Uterus (tissue), 4 donors: ENCODE results near the gene ZNF107. TPM values are rescaled to one million over a fixed set of nuclear protein-coding genes. Genes with fewer than 3 reads are reported as not detected.

Experiments
- DNase-seq, 2 donors: peaks; one replicate each; pipeline ENCODE4 v3.0.0-alpha.2; 2019 to 2020
- H3K27ac ChIP-seq, 2 donors: fragments of 200-600 bp; sonication (generic); 1 replicate in 1 of 2; 2 replicates in 1 of 2; pipeline ENCODE4 v1.5.1; 2016 to 2018
- H3K27me3 ChIP-seq, 2 donors: fragments of 200-600 bp; sonication (generic); one replicate each; pipeline ENCODE4 v1.5.1; 2018 to 2019; ENCODE audit warnings: control low read depth in 1 of 2
- H3K36me3 ChIP-seq, 2 donors: fragments of 200-600 bp; sonication (generic); one replicate each; pipeline ENCODE4 v1.5.1; 2019; ENCODE audit warnings: control low read depth in 1 of 2
- H3K4me1 ChIP-seq, 2 donors: fragments of 200-600 bp; sonication (generic); one replicate each; pipeline ENCODE4 v1.5.1; 2018 to 2019; ENCODE audit warnings: control low read depth in 1 of 2
- H3K4me3 ChIP-seq, 2 donors: fragments of 200-600 bp; sonication (generic); 1 replicate in 1 of 2; 2 replicates in 1 of 2; pipeline ENCODE4 v1.5.1; 2018 to 2019; ENCODE audit warnings: mild to moderate bottlenecking in 1 of 2
- H3K9me3 ChIP-seq, 2 donors: fragments of 200-600 bp; sonication (generic); one replicate each; pipeline ENCODE4 v1.5.1; 2019; ENCODE audit warnings: control low read depth in 1 of 2
- POLR2A ChIP-seq, 2 donors: fragments of 450-650 bp; IDR thresholded peaks; one replicate each; pipeline ENCODE4 v1.6.1; 2016; ENCODE audit warnings: antibody characterized with exemption in 2 of 2, mild to moderate bottlenecking in 1 of 2, moderate library complexity in 1 of 2
- intact Hi-C: fragments of 100-400 bp; cut with DNase I; formaldehyde crosslinking; loops from one replicate; pipeline ENCODE4 v1.15.1; 2023; ENCODE audit warnings: low total_unique reads
- total RNA-seq, 4 donors: library from RNA; depleted of rRNA in 3 of 4; stranded (reverse); fragments of >200 nt in 3 of 4; gene quantifications; one replicate each; pipeline versions ENCODE4 v1.1.0 to v1.2.4, GENCODE V29; 2014 to 2023
- TF ChIP-seq, protein P1 (sequence below), 4 experiments: fragments of 200-600 bp in 2 of 4; fragments of 450-650 bp in 2 of 4; sonication (generic) in 2 of 4; IDR thresholded peaks; one replicate each; pipeline ENCODE4 v1.5.1; 2016 to 2019; ENCODE audit warnings: antibody characterized with exemption in 4 of 4, mild to moderate bottlenecking in 2 of 4, moderate library complexity in 1 of 4
- donor health status: DM: yes; HTN: yes; CAD: no.

ZNF107 gene
- total RNA-seq, 4 donors from 2014 or later, result 1.8 to 17.1 (median 7.2) TPM

DNA sequence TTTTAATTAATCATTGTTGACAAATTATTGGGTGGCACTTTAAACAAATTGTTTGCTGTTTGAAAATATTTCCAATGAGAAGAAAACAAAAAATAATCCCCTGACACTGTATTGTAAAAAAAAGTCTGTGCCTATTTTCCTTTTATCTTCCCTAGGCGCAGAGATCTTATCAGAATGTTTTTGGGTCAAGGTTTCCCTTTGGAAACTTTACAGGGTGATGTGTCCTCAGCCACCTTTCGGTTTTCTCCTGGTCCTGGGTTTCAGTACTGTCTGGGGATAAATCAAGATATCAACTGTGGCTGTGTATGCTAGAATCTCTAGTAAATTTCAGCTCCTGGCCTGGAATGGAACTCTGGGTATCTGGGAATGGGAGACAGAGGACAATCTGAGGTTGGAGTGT, 1.4 kb downstream of the ZNF107 start:
- TF ChIP-seq, protein P1, sequence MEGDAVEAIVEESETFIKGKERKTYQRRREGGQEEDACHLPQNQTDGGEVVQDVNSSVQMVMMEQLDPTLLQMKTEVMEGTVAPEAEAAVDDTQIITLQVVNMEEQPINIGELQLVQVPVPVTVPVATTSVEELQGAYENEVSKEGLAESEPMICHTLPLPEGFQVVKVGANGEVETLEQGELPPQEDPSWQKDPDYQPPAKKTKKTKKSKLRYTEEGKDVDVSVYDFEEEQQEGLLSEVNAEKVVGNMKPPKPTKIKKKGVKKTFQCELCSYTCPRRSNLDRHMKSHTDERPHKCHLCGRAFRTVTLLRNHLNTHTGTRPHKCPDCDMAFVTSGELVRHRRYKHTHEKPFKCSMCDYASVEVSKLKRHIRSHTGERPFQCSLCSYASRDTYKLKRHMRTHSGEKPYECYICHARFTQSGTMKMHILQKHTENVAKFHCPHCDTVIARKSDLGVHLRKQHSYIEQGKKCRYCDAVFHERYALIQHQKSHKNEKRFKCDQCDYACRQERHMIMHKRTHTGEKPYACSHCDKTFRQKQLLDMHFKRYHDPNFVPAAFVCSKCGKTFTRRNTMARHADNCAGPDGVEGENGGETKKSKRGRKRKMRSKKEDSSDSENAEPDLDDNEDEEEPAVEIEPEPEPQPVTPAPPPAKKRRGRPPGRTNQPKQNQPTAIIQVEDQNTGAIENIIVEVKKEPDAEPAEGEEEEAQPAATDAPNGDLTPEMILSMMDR (IDR thresholded peaks at IDR 0.05), result no peak
- no peak for TF ChIP-seq POLR2A (IDR thresholded peaks at IDR 0.05)
- intact Hi-C loops, result no loop called here
- no peak for DNase-seq
- H3K4me1 ChIP-seq, result no peaks in the 10 kb centered on the region
- no peaks in the 10 kb centered on the region for H3K9me3 ChIP-seq
- H3K27me3 ChIP-seq, result no peaks in the 10 kb centered on the region
- no peak overlapping the region for H3K4me3 ChIP-seq
- no peaks in the 10 kb centered on the region for H3K36me3 ChIP-seq
- H3K27ac ChIP-seq, result no peak overlapping the region

DNA sequence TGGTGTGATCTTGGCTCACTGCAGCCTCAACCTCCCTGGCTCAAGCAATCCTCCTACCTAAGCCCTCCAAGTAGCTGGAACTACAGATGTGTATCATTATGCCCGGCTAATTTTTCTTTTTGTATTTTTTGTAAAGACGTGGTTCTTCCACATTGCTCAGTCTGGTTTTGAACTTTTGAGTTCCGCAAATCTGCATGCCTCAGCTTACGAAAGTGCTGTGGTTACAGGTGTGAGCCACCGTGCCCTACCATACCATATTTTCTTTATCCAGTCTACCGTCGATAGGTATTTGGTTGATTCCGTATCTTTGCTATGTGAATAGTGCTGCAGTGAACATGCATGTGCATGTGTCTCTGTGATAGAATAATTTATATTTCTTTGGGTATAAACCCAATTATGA, 6.5 kb downstream of the ZNF107 start:
- Histone ChIP-seq H3K36me3 (no peaks in the 10 kb centered on the region), H3K27me3 (no peaks in the 10 kb centered on the region), H3K9me3 (no peaks in the 10 kb centered on the region), H3K4me1 (no peaks in the 10 kb centered on the region), H3K27ac (no peak overlapping the region), H3K4me3 (no peak overlapping the region)
- intact Hi-C loops, result no loop called here
- DNase-seq, result no peak
- TF ChIP-seq POLR2A (IDR thresholded peaks at IDR 0.05), result no peak
- TF ChIP-seq, protein P1 (IDR thresholded peaks at IDR 0.05), result no peak

DNA sequence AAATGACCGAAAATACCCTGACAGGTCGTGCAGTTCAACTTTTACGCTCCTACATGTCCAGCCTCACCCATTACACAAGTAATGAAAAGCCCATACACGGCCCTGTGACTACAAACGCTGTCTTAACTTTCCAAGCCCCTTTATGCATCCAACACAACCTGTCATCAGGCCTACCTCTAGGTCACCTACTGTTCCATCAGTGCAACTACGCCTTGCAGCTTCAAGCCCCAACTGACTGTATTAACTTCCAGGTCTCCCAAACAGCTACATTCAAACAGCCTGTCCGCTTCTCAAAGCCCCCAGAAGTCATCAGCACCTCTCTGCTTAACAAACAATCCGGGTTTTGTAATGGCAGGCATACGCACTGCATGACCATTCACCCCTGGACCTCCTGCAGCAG, 19.2 kb downstream of the ZNF107 start:
- TF ChIP-seq POLR2A (IDR thresholded peaks at IDR 0.05), result no peak
- TF ChIP-seq, protein P1 (IDR thresholded peaks at IDR 0.05), result no peak
- no peaks in the 10 kb centered on the region for H3K4me1 ChIP-seq
- intact Hi-C loops, result no loop called here
- H3K36me3 ChIP-seq, result no peaks in the 10 kb centered on the region
- H3K27ac ChIP-seq, result no peak overlapping the region
- H3K9me3 ChIP-seq, result no peaks in the 10 kb centered on the region
- H3K4me3 ChIP-seq, result no peak overlapping the region
- DNase-seq, result no peak
- H3K27me3 ChIP-seq, result no peaks in the 10 kb centered on the region

DNA sequence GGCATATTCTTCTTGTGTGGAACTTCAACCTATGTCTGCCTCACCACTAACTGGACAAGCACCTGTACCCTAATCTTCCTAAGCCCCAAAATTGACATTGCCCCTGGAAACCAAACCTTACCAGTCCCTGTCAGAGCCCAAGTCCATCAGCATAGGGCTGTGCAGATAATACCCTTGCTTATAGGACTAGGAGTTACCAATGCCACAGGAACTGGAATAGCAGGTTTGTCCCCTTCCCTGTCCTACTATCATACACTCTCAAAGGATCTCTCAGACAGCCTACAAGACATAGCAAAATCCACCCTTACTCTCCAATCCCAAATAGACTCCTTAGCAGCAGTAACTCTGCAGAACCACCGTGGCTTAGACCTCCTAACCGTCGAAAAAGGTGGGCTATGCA, 19.8 kb downstream of the ZNF107 start:
- intact Hi-C loops, result no loop called here
- no peak for TF ChIP-seq POLR2A (IDR thresholded peaks at IDR 0.05)
- TF ChIP-seq, protein P1 (IDR thresholded peaks at IDR 0.05), result no peak
- no peak overlapping the region for H3K27ac ChIP-seq
- H3K36me3 ChIP-seq, result no peaks in the 10 kb centered on the region
- H3K4me1 ChIP-seq, result no peaks in the 10 kb centered on the region
- H3K27me3 ChIP-seq, result no peaks in the 10 kb centered on the region
- no peak overlapping the region for H3K4me3 ChIP-seq
- no peaks in the 10 kb centered on the region for H3K9me3 ChIP-seq
- DNase-seq, result no peak

DNA sequence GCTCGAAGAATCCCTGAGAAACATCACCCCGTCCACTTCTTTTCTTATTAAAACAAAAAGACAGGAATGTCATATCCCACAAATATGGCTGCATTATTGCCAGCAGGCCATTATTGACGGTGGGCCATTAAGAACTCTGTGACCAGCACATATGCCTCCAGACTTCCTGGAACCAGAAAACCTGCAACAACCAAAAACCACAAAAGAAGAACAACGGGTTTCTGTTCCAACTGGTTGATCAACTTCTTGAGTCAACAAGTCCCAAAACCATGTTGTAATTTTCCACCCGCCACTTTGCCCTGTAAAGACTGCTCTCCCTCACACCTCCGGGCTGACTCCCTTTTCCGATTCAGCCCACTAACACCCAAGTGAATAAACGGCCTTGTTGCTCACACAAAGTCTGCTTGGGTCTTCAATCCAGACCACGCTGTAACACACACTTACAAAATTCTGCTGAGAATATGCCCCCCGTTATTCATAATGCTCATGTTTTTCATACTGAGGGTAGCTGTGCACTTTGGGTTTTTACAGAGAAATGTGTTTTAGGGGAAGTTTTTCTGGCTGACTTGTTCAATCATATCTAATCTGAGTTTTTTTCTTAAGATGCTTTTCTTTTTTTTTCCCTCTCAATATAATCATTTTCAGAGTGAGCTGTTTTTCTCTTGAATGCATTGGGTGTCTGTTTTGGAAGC, 20.7 kb downstream of the ZNF107 start:
- intact Hi-C loops, result no loop called here
- Histone ChIP-seq H3K27ac (no peak overlapping the region), H3K27me3 (no peaks in the 10 kb centered on the region), H3K36me3 (no peaks in the 10 kb centered on the region), H3K9me3 (no peaks in the 10 kb centered on the region), H3K4me3 (no peak overlapping the region), H3K4me1 (no peaks in the 10 kb centered on the region)
- TF ChIP-seq, protein P1 (IDR thresholded peaks at IDR 0.05), result no peak
- TF ChIP-seq POLR2A (IDR thresholded peaks at IDR 0.05), result no peak
- no peak for DNase-seq
